SK-MEL-5 (cell line): ENCODE measurements around the gene SLC35E4. TPM values are rescaled to one million over a fixed set of nuclear protein-coding genes. Genes with fewer than 3 reads are reported as not detected.
A peak's percentile ranks its signal among the peaks of the same experiment; 100 is the strongest.
"Not testable (repeated sequence)": the region's sequence is repeated elsewhere in the genome, so short reads cannot be mapped to it uniquely, and the experiment has no call there.

ENCODE experiments used
- DNase-seq: peaks from one replicate; pipeline ENCODE4 v3.0.0-alpha.2; 2016; ENCODE audit warnings: low read depth, low spot score
- in situ Hi-C: cut with HindIII; loops from 2 replicates; pipeline ENCODE4 v1.10.0; 2016; ENCODE audit warnings: low sequenced_read_pairs, high pct_unique_total_duplicates, low pct_unique_long_range_greater_than_20kb
- total RNA-seq: library from RNA; depleted of rRNA; stranded (reverse); fragments of >200 nt; shearing (Covaris generic); gene quantifications from 2 replicates; pipeline ENCODE4 v1.2.3, GENCODE V29; 2014

The SLC35E4 gene
- total RNA-seq, 1 experiment from 2014 or later = 7.4 TPM

DNA sequence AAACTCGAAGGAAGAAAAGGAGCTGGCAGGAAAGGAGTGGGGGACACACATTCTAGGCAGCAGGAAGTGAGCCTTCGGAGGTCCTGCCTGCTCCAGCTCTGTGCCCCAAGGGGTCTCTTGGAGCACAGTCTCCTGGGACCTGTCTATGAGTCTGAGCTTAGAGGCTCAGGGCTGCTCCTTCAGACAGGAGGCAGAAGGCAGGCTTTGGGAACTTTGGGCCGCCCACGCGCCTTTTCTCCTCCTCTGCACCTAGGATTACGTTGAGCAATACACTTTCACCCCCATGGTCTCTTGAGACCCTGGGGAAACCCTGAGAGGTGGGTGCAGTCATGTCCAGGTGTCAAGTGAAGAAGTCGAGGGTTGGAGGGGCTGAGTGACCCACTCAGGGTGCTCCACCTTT lies 27.6 kb upstream of the SLC35E4 start:
- in situ Hi-C loops = no loop called here

DNA sequence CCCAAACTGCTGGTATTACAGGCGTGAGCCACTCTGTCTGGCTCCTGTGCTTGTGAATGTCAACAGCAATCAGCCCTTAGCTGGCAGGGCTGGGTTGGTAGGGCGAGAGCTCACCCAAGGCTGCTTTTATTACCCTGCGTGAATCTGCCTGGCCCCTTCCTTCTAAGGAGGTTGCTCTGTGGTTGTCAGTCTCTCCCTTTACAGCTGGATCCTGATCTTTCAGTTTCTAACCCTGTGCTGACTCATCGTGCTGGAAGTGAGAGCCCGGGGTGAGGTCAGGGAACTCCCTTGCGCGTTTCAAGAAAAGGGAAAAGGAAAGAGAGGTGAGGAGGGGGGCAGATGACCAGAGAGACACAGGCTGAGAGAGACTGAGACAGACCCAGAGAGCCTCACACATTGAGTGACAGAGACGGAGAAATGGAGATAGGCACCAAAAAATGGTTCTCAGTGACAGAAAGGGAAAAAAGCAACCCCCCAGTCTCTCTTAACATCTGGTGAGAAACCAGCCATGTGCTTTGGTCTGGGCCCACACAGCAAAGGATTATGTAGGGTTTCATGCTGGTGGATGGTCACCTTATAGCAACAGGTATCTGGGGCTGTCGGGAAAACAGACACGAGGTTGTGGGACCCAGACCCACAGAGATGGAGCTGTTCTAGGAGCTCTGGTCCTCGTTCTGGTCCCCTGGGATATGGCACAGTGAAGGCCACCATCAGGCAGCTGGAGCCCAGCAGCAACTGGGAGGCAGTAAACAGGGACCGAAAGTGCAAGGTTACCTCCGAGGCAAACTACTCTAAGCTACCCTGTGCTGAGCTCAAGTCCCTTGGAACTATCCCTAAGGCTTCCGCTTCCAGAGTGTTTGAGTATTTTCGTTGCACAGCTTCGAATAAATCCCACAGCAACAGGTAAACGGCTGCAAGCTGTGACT lies 26.1 kb upstream of the SLC35E4 start:
- no peak for DNase-seq
- in situ Hi-C loops = no loop called here

More for the DNA sequence above, 27.6 kb upstream of the SLC35E4 start:
- no peak for DNase-seq

DNA sequence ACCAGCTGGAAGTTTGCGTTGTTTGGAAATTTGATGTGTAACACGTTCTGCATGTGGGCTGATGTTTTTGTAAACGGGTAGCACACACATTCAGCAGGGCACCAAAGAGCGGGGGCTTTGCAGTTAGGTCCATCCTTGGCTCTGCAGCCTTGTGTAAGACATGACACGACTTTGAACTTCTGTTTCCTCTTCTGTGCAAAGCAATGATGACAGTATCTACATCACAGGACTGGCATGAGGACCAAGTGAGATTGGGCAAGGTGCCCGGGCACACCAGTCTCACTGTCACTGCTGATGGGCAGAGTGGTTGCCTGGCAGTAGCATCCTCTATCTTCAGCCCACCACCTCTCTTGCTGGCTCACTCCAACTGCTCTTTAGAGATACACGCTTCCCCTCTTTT lies 25.3 kb upstream of the SLC35E4 start:
- DNase-seq = no peak
- in situ Hi-C loops = no loop called here

DNA sequence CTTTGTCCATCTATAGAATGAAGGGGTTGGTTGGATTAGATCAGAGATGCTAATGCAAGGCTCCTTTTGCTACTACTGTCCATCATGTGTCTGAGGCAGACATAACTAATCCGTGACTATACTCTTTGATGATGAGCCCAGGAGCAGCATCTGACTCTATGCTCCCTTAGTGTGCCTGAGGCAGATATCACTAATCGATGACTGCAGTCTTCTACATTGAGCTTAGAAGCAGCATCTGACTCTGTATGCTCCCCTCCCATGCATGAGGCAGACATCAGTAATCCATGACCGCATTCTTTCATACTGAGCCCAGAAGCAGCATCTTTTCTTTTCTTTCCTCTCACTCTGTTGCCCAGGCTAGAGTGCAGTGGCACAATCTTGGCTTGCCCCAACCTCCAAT lies 24.4 kb upstream of the SLC35E4 start:
- DNase-seq = no peak

DNA sequence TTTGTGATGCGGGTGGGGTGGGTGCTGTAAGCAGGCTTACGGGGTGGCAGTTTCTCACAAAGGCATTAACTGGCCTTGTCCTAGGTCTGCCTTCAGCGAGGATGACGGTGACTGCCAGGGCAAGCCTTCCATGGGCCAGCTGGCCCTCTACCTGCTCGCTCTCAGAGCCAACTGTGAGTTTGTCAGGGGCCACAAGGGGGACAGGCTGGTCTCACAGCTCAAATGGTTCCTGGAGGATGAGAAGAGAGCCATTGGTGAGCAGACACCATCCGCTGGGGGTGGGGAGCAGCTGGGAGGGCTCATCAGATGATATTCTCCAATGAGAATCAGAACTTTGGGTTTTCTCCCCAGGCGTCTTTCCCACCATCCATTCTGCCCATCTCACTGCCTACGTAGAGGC lies 22.8 kb upstream of the SLC35E4 start:
- no peak for DNase-seq
- in situ Hi-C loops = no loop called here

More for the DNA sequence above, 24.4 kb upstream of the SLC35E4 start:
- in situ Hi-C loops = no loop called here

DNA sequence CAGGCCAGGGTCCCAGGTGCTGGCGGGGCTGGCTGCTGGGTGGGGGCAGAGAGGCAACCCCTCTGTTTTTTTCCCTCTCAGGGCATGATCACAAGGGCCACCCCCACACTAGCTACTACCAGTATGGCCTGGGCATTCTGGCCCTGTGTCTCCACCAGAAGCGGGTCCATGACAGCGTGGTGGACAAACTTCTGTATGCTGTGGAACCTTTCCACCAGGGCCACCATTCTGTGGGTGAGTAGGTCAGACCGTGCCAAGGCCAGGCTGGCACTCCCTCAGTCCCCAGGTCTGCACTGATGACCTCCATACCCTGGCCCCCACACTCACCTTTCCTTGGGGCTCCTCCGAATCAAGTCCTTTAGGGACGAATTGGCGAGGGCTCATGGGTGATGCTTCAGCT lies 21.3 kb upstream of the SLC35E4 start:
- in situ Hi-C loops = no loop called here
- no peak for DNase-seq

DNA sequence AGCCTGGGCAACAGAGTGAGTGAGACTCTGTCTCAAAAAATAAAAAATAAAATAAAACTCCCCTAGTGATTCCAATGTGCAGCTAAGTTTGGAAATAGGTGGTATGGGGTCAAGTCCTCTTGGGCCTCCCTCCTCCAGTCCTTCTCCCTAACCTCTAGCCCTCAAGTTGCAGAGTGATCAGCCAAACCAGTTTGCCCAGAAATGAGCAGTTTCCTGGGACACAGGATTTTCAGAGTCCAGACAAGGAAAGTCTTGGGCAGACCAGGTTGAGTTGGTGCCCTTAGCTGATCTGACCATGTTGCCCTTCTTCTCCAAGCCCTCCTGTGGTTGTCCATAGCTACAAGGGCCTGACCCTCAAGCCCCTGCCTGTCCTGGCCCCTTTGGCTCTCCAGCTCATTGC lies 20.7 kb upstream of the SLC35E4 start:
- in situ Hi-C loops = no loop called here
- DNase-seq = no peak

DNA sequence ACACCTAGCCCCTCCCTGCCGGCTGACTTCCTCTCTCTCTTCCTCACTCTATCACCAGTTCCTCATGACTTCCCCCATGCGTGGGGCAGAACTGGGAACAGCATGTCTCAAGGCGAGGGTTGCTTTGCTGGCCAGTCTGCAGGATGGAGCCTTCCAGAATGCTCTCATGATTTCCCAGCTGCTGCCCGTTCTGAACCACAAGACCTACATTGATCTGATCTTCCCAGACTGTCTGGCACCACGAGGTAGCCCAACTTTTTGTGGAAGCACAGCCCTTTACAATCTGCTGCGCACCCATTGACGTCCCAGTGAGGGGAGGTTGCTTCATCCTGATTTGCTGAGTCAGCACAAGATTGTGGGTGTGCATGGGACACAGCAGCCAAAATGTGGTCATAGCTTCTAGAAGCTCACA lies 20.0 kb upstream of the SLC35E4 start:
- DNase-seq = no peak
- in situ Hi-C loops = no loop called here

DNA sequence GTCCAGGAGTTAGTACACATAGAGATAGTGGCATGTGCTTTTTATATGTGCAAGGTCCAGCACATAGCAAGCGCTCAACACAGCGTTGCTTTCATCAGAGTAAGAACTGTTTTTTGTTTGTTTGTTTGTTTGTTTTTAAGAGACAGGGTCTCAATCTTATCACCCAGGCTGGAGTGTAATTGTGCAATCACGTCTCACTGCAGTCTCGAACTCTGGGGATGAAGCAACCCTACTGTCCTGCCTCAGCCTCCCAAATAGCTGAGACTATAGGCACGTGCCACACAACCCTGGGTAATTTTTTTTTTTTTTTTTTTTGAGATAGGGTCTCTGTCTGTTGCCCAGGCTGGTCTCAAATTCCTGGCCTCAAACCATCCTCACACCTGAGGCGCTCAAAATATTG lies 17.8 kb upstream of the SLC35E4 start:
- in situ Hi-C loops = no loop called here
- DNase-seq = no peak

DNA sequence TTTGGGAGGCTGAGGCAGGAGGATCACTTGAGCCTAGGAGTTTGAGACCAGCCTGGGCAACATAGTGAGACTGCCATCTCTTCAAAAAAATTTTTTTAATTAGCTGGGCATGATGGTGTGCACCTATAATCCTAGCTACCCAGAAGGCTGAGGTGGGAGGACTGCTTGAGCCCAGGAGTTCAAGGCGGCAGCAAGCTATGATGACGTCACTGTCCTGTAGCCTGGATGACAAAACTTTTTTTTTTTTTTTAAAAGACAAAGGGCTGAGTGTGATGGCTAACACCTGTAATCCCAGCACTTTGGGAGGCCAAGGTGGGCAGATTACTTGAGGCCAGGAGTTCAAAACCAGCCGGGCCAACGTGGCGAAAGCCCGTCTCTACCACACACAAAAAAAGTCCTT lies 15.7 kb upstream of the SLC35E4 start:
- in situ Hi-C loops = not testable (repeated sequence)

DNA sequence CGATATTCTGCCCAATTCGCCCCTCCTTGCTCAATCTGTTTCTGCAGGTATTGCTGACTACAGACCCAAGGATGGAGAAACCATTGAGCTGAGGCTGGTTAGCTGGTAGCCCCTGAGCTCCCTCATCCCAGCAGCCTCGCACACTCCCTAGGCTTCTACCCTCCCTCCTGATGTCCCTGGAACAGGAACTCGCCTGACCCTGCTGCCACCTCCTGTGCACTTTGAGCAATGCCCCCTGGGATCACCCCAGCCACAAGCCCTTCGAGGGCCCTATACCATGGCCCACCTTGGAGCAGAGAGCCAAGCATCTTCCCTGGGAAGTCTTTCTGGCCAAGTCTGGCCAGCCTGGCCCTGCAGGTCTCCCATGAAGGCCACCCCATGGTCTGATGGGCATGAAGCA lies 9.2 kb upstream of the SLC35E4 start:
- in situ Hi-C loops = no loop called here
- no peak for DNase-seq

More for the DNA sequence above, 15.7 kb upstream of the SLC35E4 start:
- not testable (repeated sequence) for DNase-seq

DNA sequence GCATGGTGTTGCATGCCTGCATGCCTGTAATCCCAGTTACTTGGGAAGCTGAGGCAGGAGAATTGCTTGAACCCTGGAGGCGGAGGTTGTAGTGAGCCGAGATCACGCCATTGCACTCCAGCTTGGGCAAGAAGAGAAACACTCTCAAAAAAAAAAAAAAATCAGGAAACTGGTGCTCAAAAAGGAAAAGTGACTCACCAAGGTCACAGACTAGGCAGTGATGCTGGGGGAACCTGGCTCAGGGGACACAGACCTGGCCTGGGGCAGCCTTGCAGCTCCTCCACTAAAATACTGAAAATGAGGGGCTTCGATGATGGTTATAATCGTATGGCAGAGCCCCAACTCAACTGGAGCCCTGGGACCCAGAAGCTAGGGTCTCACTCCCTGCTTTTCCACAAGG lies 8.1 kb upstream of the SLC35E4 start:
- in situ Hi-C loops = no loop called here
- DNase-seq = no peak

DNA sequence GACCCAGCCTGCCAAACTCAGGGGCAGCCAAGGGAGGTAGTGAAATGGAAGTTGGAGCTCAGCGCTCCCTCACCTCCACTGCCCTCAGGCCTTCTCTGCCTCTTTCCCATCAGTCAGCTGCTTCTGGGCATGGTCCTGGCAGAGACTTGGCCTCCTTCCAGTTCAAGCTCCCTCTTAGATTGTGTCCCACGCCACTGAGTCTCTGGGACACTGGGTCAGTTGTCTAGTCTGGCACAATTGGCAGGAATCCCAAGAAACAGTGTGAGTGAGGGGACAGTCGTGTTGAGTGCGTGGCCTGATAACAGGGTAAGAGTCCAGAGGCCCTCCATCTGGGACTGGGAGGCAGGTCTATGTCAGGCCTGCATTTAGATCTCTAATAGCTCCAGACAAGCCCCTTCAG lies 7.1 kb upstream of the SLC35E4 start:
- in situ Hi-C loops = no loop called here

DNA sequence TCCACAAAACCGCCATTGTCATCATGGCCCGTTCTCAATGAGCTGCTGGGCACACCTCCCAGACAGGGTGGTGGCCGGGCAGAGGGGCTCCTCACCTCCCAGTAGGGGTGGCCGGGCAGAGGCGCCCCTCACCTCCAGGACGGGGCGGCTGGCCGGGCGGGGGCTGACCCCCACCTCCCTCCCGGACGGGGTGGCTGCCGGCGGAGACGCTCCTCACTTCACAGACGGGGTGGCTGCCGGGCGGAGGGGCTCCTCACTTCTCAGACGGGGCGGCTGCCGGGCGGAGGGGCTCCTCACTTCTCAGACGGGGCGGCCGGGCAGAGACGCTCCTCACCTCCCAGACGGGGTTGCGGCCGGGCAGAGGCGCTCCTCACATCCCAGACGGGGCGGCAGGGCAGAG lies 4.1 kb upstream of the SLC35E4 start:
- DNase-seq, in situ Hi-C loops: not testable (repeated sequence)

More for the DNA sequence above, 7.1 kb upstream of the SLC35E4 start:
- DNase-seq = no peak

DNA sequence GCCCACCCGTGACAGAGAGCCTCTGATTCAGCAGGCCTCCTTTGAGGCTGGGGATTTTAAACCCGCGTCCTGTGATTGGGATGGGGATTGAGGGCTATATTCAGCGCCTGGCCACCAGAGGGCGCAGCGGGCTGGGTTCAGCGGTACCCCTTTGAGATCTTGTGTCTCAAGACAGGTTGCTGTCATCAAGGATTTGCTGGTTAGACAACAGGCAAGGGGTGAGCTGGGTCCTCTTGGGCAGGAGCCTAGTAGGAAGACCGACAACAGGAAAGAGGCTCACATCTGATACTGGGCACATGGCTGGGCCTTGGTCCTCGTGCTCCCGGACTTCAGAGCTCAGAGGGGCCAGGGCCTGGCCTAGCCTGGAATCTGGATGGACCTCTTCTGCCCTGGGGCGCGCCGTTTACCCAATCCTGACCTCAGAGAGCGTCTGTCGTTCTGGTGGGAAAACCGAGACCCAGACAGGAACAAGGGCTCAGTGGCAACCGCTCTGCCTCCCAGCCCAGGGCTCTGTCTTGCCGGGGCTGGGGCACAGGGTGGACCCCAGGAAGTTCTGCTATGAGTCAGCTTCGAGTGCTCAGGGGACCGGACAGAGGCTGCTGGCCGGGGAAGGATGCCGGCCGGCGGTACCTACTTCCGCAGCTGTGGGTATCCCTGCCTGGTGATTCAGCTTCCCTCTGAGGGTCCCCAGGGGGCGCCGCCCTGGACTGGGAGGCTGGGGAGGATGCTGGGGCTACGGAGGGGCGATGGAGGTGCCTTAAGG lies 929 bp upstream of the SLC35E4 start:
- peak; percentile 89 for DNase-seq
- in situ Hi-C loops = no loop called here

DNA sequence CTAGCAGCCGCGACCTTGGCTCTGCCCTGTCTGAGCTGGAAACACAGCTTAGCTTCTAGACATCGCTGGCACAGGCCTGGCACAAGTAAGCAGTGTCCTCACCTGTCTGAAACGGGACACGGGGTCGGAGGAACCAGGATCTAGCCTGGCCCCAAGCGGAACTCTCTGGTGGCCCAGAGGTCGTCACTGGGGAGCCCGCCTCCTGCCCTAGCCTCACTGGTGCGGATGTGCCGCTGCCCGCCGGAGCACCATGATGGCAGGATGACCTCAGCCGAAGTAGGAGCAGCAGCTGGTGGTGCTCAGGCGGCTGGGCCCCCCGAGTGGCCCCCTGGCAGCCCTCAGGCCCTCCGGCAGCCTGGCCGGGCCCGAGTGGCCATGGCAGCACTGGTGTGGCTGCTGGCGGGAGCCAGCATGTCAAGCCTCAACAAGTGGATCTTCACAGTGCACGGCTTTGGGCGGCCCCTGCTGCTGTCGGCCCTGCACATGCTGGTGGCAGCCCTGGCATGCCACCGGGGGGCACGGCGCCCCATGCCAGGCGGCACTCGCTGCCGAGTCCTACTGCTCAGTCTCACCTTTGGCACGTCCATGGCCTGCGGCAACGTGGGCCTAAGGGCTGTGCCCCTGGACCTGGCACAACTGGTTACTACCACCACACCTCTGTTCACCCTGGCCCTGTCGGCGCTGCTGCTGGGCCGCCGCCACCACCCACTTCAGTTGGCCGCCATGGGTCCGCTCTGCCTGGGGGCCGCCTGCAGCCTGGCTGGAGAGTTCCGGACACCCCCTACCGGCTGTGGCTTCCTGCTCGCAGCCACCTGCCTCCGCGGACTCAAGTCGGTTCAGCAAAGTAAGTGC lies 871 bp downstream of the SLC35E4 start:
- in situ Hi-C loops = no loop called here
- DNase-seq = no peak

DNA sequence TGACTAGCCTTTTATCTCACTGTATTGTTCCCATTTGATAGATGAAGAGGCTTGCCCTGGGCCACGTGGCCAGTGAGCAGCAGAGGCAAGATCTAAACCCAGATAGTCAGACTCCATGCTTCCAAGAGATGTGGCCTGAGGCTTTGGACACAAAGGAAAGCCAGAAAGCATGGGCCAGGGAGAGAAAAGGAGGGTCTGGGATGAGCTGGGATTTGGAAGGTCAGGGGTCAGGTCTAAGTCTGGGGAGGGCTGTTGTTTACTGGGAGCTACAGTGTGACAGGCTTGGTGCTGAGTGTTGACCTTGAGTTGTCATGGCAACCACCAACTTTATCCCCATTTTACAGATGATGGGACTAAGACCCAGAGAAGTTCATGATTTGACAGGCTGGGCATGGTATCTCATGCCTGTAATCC lies 2.1 kb downstream of the SLC35E4 start:
- in situ Hi-C loops = no loop called here
- no peak for DNase-seq

DNA sequence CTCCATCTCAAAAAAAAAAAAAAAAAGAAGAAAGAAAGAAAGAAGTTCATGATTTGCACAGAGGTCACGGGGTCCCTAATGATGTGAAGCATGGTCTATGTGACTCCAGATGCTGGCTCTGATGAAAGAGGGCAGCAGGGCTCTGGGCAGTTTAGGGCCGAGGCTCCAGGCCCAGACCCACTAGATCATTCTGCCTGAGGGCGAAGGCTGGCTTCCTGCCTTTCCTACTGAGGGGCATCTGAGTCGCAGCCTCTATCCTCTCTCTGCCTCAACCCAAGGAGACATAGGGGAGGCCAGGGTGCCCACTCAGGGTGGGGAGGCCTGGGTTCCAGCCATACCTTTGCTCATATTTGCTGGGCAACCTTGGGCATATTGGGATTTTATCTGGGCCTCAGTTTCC lies 4.8 kb downstream of the SLC35E4 start:
- in situ Hi-C loops = no loop called here
- no peak for DNase-seq
